SJCRH30 (cell line): ENCODE measurements around the gene SPEM1. TPM values are rescaled to one million over a fixed set of nuclear protein-coding genes. Genes with fewer than 3 reads are reported as not detected.

ENCODE experiments used
- DNase-seq, 2 experiments: peaks; one replicate each; pipeline ENCODE4 v3.0.0-alpha.2; 2015 to 2020
- H3K27ac ChIP-seq: fragments of 250-450 bp; sonication (Bioruptor Pico); 2 replicates; pipeline ENCODE4 v1.5.1; 2020; ENCODE audit warnings: mild to moderate bottlenecking, moderate library complexity
- H3K27me3 ChIP-seq: fragments of 250-450 bp; sonication (Bioruptor Pico); 2 replicates; pipeline ENCODE4 v1.5.1; 2020; ENCODE audit warnings: mild to moderate bottlenecking, moderate library complexity
- H3K36me3 ChIP-seq: fragments of 250-450 bp; sonication (Bioruptor Pico); 2 replicates; pipeline ENCODE4 v1.5.1; 2020; ENCODE audit warnings: mild to moderate bottlenecking, moderate library complexity
- H3K4me1 ChIP-seq: fragments of 250-450 bp; sonication (Bioruptor Pico); 2 replicates; pipeline ENCODE4 v1.5.1; 2020; ENCODE audit warnings: mild to moderate bottlenecking, moderate library complexity
- H3K4me3 ChIP-seq: fragments of 250-450 bp; sonication (Bioruptor Pico); 2 replicates; pipeline ENCODE4 v1.5.1; 2020; ENCODE audit warnings: mild to moderate bottlenecking, moderate library complexity
- H3K9me3 ChIP-seq: fragments of 250-450 bp; sonication (Bioruptor Pico); replicated peaks from 2 replicates; pipeline ENCODE4 v1.5.1; 2020; ENCODE audit warnings: mild to moderate bottlenecking, moderate library complexity
- total RNA-seq: library from RNA; depleted of rRNA; stranded (reverse); fragments of >200 nt; shearing (Covaris generic); gene quantifications from 2 replicates; pipeline ENCODE4 v1.2.3, GENCODE V29; 2014

The SPEM1 gene
- total RNA-seq, 1 experiment from 2014 or later: not detected

DNA sequence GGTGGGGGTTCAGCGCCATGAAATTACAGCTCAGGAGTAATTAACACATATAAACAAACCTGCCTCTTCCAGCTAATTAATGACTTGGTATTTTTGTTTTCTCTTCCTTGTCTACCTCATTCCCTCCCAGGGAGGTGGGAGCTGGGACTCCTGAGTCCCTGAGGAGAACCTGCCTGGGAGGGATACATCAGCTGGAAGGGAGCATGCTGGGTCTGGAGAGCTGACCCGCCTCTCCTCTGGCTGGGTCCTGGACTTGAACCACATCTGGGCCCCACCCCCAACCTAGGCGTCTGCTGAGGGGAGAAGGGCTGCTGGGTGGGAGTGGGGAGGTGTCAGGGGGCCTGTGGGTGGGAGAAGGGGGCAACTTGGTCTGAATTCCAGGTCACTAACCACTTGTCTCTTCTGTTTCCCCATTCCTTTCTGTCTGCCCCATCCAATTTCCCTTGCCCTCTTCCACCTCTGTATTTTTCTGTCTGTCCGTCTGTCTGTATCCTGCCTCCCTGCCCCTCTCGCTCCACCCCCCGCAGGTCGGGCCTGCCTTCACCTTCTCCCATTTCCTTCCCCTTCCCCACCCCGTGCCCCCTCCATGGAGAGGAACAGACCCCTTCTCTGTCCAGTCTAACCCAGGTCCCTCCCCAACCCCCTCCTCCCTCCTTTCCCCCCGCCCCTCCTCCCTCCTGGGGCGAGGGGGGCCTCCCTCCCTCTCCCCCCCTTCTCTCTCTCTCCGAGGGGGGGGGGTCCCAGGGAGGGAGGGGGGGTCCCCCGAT, 12.5 kb upstream of the SPEM1 start, which contains the start of gene NLGN2:
TSS of gene NLGN2 (plus strand) at position 361 of the 767 bp plus-strand sequence. CDS start 411 bp downstream, outside the sequence.
- no peaks in the 10 kb centered on the region for H3K36me3 ChIP-seq
- H3K27me3 ChIP-seq: no peaks in the 10 kb centered on the region
- no peak for DNase-seq
- no peaks in the 10 kb centered on the region for H3K9me3 ChIP-seq
- H3K4me3 ChIP-seq: no peak within 1 kb of the TSS
- H3K27ac ChIP-seq: no peak within 1 kb of the TSS
- no peaks in the 10 kb centered on the region for H3K4me1 ChIP-seq

- Histone ChIP-seq H3K36me3 (no peaks in the 10 kb centered on the region), H3K9me3 (no peaks in the 10 kb centered on the region), H3K4me1 (no peaks in the 10 kb centered on the region), H3K27ac (no peak overlapping the region), H3K27me3 (no peaks in the 10 kb centered on the region), H3K4me3 (no peak overlapping the region)
- DNase-seq: no peak
Measured at GRCh38 chr17:7408252-7408727, 11.8 kb upstream of the SPEM1 start.

DNA sequence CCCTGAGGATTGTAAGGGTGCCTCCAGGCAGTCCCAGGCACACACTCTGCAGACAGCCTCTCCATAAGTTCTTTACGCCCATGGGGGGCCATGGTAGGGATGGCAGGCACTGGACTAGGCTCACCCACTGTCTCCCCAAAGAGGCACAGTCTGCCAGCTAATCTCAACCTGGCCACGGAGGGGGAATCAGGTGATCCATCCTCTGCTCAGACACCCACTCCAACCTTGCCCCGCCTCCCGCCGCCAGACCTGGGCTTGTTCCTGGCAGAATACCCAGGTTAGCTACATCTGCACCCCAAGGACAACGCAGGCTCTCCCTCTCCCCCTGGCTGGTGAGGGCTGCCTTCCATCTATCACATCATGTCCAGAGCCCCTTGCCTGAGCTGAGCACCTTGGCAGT, 11.3 kb upstream of the SPEM1 start:
- no peaks in the 10 kb centered on the region for H3K36me3 ChIP-seq
- H3K27ac ChIP-seq: no peak overlapping the region
- no peaks in the 10 kb centered on the region for H3K4me1 ChIP-seq
- H3K27me3 ChIP-seq: no peaks in the 10 kb centered on the region
- DNase-seq: no peak
- no peak overlapping the region for H3K4me3 ChIP-seq
- H3K9me3 ChIP-seq: no peaks in the 10 kb centered on the region

DNA sequence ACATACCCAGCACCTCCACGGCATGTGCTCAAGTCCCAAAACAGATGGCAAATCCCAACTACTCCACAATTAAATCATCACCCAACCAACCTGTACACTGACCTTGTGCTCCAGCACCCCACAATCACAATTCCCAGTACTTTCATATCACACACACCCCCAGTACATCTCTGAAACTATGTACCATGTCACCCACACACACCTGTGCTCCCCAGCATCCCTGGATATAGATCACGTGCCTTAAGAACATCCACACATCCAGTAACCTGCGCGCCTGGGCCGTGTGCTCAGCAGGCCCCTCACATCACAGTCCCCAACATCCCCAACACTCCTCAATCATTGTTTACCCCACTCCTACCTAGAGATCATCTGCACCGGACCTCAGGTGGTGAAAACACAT, 10.4 kb upstream of the SPEM1 start:
- Histone ChIP-seq H3K27ac (no peak overlapping the region), H3K27me3 (no peaks in the 10 kb centered on the region), H3K4me3 (no peak overlapping the region), H3K9me3 (no peaks in the 10 kb centered on the region), H3K36me3 (no peaks in the 10 kb centered on the region), H3K4me1 (no peaks in the 10 kb centered on the region)
- DNase-seq: no peak

GRCh38 chr17:7410634-7411426, 9.3 kb upstream of the SPEM1 start:
- H3K4me3 ChIP-seq: no peak overlapping the region
- no peaks in the 10 kb centered on the region for H3K9me3 ChIP-seq
- no peaks in the 10 kb centered on the region for H3K36me3 ChIP-seq

GRCh38 chr17:7411427-7411750, 8.7 kb upstream of the SPEM1 start:
- Histone ChIP-seq H3K27me3 (no peaks in the 10 kb centered on the region), H3K4me1 (no peaks in the 10 kb centered on the region), H3K9me3 (no peaks in the 10 kb centered on the region), H3K4me3 (no peak overlapping the region), H3K36me3 (no peaks in the 10 kb centered on the region), H3K27ac (no peak overlapping the region)
- no peak for DNase-seq

More at GRCh38 chr17:7410634-7411426, 9.3 kb upstream of the SPEM1 start:
- Histone ChIP-seq H3K27ac (no peak overlapping the region), H3K4me1 (no peaks in the 10 kb centered on the region), H3K27me3 (no peaks in the 10 kb centered on the region)
- no peak for DNase-seq

GRCh38 chr17:7413346-7413985, 6.7 kb upstream of the SPEM1 start:
- no peak for DNase-seq
- H3K4me3 ChIP-seq: no peak overlapping the region
- H3K36me3 ChIP-seq: no peaks in the 10 kb centered on the region
- no peak overlapping the region for H3K27ac ChIP-seq
- H3K4me1 ChIP-seq: no peaks in the 10 kb centered on the region
- no peaks in the 10 kb centered on the region for H3K9me3 ChIP-seq
- H3K27me3 ChIP-seq: no peaks in the 10 kb centered on the region

DNA sequence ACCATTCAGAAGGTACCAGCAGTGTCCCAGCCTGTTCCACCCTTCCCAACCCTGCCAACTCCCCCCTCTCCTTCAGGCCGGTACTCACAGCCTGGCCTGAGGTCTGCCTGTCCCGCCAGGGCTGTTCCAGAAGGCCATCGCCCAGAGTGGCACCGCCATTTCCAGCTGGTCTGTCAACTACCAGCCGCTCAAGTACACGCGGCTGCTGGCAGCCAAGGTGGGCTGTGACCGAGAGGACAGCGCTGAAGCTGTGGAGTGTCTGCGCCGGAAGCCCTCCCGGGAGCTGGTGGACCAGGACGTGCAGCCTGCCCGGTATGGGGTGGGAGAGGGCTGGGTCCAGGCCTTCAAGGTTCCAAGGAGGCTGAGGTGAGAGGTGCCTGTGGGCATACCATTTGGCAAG, 5.3 kb upstream of the SPEM1 start:
- Histone ChIP-seq H3K4me1 (no peaks in the 10 kb centered on the region), H3K36me3 (no peaks in the 10 kb centered on the region)
- no peak for DNase-seq

GRCh38 chr17:7415784-7416183, 4.3 kb upstream of the SPEM1 start:
- Histone ChIP-seq H3K9me3 (no peaks in the 10 kb centered on the region), H3K27ac (no peak overlapping the region), H3K36me3 (no peaks in the 10 kb centered on the region), H3K4me3 (no peak overlapping the region), H3K4me1 (no peaks in the 10 kb centered on the region), H3K27me3 (no peaks in the 10 kb centered on the region)
- DNase-seq: no peak

More for the DNA sequence above, 5.3 kb upstream of the SPEM1 start:
- no peaks in the 10 kb centered on the region for H3K9me3 ChIP-seq
- H3K27ac ChIP-seq: no peak overlapping the region
- no peak overlapping the region for H3K4me3 ChIP-seq
- H3K27me3 ChIP-seq: no peaks in the 10 kb centered on the region

- no peaks in the 10 kb centered on the region for H3K4me1 ChIP-seq
- DNase-seq: no peak
- H3K27me3 ChIP-seq: no peaks in the 10 kb centered on the region
- no peaks in the 10 kb centered on the region for H3K9me3 ChIP-seq
- no peak overlapping the region for H3K4me3 ChIP-seq
- no peaks in the 10 kb centered on the region for H3K36me3 ChIP-seq
- no peak overlapping the region for H3K27ac ChIP-seq
Measured at GRCh38 chr17:7416323-7416722, 3.8 kb upstream of the SPEM1 start.

- Histone ChIP-seq H3K4me3 (no peak overlapping the region), H3K27ac (no peak overlapping the region), H3K27me3 (no peaks in the 10 kb centered on the region), H3K4me1 (no peaks in the 10 kb centered on the region), H3K9me3 (no peaks in the 10 kb centered on the region), H3K36me3 (no peaks in the 10 kb centered on the region)
- DNase-seq: no peak
Measured at GRCh38 chr17:7417056-7417655, 3.0 kb upstream of the SPEM1 start.

DNA sequence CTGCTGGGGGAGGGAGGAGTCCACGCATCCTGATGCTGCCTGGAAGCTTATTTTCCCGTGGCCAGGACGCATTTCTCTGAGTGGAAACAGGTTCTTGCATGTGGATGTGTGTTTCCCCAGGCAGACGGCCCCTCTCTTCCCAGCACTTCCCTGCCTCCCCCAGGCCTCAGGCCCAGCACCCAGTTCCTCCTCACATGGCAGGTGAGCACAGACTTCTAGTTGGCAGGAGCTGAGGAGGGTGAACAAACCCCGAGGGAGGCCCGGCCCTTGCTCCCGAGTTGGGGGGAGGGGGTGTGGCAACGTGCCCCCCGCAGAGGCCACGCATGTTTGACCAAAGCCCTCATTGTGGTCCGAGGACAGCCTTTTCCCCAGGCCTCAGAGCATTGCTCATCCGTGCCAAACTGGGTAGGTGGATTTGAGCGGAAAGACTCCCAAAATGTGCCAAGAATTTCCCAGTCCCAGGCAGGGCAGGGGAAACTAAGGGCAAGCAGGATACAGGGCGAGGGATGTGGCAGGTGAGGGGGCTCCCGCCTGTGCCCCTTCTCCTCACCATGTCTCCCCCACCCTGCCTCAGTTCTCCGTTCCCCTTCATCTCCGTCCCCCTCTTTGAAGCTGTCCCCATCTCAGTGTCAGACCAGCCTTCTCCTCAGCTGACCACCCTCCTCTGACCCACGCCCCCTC, 1.5 kb upstream of the SPEM1 start:
- DNase-seq: no peak
- Histone ChIP-seq H3K4me1 (no peaks in the 10 kb centered on the region), H3K27ac (no peak overlapping the region), H3K36me3 (no peaks in the 10 kb centered on the region), H3K27me3 (no peaks in the 10 kb centered on the region), H3K4me3 (no peak overlapping the region), H3K9me3 (no peaks in the 10 kb centered on the region)

DNA sequence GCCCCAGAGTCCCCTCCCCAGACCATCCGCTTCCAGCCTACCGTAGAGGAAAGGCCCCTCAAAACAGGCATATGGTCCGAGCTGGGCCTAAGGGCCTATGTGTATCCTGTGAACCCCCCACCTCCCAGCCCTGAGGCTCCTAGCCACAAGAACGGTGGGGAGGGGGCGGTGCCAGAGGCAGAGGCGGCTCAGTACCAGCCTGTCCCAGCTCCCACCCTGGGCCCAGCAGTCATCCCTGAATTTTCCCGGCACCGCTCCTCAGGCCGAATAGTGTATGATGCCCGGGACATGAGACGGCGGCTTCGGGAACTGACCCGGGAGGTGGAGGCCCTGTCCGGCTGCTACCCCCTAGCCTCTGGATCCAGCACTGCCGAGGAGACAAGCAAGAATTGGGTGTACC, 1.1 kb downstream of the SPEM1 start:
- Histone ChIP-seq H3K9me3 (no peaks in the 10 kb centered on the region), H3K4me1 (no peaks in the 10 kb centered on the region), H3K27me3 (no peaks in the 10 kb centered on the region), H3K27ac (no peak overlapping the region), H3K36me3 (no peaks in the 10 kb centered on the region), H3K4me3 (no peak overlapping the region)
- DNase-seq: no peak

DNA sequence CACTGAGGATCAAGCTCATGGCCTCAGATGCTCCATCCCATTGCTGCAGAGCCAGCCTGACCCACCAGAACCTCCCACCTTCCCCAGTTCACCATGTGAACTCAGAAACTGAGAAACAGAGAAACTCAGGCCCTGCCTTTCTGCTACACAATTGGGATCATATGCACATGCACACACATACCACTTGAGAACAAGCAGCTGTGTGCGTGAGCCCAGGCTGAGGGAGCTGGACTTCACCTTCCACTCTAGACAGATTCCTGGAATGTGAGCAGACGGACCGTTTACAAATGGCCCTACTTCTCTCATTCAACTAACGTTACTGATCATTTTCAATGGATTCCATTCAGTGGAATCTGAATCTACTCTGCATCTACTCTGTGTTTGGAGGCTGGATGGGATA, 3.6 kb downstream of the SPEM1 start:
- H3K9me3 ChIP-seq: no peaks in the 10 kb centered on the region
- H3K4me3 ChIP-seq: no peak overlapping the region
- H3K4me1 ChIP-seq: no peaks in the 10 kb centered on the region
- no peak overlapping the region for H3K27ac ChIP-seq
- no peaks in the 10 kb centered on the region for H3K36me3 ChIP-seq
- DNase-seq: no peak
- no peaks in the 10 kb centered on the region for H3K27me3 ChIP-seq
